ENCODE measurements around the gene APOBR.
"Not testable (repeated sequence)": the region's sequence is repeated elsewhere in the genome, so short reads cannot be mapped to it uniquely, and the experiment has no call there.

APOBR gene

GRCh38 chr16:28497861-28498599, 3.6 kb downstream of the APOBR start:
- DNase-seq (ENCODE audit: low read depth) = no peak

- no peak for DNase-seq (ENCODE audit: low read depth)
These were observed 4.4 kb downstream of the APOBR start for GRCh38 chr16:28498666-28499381.

DNA sequence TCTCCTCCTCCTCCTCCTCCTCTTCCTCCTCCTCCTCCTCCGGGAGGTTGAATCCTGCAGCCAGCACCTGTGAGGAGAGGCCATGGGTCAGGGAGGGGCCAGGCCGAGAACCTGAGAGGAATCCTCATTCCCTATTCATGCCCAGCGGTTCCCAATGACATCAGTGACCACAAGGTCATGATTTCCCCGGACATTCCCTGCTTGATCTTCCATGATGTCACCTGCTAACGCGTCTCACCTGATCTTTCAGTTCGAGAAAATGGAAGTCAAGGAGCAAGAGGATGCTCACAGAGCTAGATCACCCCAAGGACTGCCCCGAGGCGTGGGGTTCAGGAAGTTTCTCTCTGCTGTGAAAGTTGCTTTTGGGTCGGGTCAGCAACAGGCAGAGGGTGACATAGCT, 5.4 kb downstream of the APOBR start:
- DNase-seq (ENCODE audit: low read depth) = no peak

GRCh38 chr16:28500476-28501180, 6.2 kb downstream of the APOBR start:
- not testable (repeated sequence) for DNase-seq (ENCODE audit: low read depth)

GRCh38 chr16:28501258-28502232, 7.1 kb downstream of the APOBR start:
- DNase-seq (ENCODE audit: low read depth) = no peak

DNA sequence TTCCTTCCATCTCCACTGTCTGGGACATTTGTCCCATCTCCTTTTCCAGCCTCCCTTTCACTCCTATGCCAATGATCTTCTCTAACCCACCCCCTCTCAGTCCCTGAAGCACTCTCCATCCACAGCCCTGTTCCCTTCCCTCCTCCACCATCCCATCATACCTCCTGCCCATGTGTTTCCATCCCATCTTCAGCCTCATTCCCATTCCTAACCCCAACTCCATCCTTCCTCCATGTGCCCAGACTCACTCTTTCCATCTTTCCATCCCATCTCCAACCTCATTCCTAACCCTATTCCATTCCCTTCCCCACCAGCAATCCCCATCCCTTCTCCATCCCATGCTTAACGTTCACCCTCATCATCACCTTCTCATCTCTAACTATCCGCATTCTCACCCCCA, 7.8 kb downstream of the APOBR start:
- no peak for DNase-seq (ENCODE audit: low read depth)

DNA sequence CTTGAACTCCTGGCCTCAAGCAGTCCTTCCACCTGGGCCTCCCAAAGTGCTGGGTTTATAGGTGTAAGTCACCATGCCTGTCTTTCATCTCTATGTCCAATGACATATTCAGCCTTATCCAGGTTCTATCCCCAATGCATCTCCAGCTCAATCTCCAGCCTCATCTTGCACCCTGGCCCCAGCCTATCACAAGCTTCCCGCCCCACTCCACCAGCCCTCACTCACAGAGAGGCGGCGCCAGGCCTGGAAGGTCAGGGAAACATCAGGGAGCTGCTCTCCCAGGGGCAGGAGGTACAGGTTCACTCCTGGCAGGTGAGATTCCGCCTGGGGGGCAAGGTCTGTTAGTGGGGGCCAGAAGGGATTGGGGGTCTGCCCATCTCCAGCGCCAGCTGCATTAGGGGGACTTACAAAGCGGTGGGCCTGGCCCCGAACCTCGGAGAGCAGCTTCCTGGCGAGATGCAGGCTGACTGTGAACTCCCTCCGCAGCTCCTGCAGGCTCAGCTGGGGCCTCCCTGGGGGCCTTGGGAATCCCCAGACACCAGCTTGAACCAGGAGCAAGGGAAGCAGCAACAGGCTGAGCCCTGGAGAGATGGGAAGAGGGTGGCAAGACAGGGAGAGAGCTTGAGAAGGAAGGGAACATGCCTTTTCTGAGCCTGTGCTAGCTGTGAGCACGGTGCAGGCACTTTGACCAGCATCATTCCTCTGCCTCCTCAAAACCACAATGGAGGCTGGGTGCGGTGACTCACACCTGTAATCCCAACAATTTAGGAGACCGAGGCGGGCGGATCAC, 9.2 kb downstream of the APOBR start:
- DNase-seq (ENCODE audit: low read depth) = no peak

- no peak for DNase-seq (ENCODE audit: low read depth)
These were observed 10.4 kb downstream of the APOBR start for GRCh38 chr16:28504707-28505404.

- DNase-seq (ENCODE audit: low read depth) = no peak
These were observed 11.2 kb downstream of the APOBR start for GRCh38 chr16:28505489-28506137.

DNA sequence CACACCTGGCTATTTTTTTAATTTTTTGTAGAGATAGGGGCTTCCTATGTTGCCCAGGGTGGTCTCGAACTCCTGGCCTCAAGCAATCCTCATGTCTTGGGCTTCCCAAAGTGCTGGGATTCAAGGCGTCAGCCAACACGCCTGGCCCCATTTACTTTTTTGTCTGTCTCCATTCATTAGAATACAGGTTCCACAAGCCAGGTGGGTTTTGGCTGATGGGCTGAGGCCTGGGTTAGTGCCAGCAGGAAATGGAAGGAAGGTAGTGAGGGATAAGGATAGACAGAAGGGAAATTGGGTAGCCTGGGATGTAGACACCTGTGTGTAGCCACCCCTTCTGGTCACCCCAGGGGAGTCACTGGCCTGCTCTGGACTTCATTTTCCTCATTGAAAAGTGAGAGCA, 16.6 kb downstream of the APOBR start:
- DNase-seq (ENCODE audit: low read depth) = no peak

GRCh38 chr16:28511801-28512789, 17.7 kb downstream of the APOBR start:
- DNase-seq (ENCODE audit: low read depth) = no peak

DNA sequence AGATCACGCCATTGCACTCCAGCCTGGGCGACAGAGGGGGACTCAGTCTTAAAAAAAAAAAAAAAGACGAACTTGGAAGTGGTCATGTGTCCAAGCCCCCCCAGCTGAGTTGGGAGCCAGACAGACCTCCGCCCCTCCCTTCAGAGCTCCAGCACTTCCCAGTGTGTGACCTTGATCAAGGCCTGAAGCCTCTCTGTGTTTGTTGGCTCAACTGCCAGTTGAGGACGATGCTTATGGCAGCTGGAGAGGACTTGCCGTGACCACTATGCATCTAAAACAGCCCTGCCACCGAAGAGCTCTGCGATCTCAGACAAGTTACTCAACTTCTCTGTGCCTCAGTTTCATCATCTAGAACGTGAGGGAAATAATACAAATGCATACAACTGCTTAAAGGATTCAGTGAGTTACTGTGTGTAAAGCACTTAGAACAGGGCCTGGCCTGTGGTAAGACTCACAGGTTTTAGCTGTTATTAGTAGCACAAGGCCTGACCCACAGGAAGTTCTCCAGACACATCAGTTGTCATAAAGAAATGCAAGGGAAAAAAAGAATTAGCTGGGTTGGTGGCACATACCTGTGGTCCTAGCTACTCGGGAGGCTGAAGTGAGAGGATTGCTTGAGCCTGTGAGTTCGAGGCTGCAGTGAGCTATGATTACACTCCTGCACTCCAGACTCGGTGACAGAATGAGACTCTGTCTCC, 19.2 kb downstream of the APOBR start:
- DNase-seq (ENCODE audit: low read depth) = no peak

GRCh38 chr16:28514246-28514645, 19.8 kb downstream of the APOBR start:
- DNase-seq (ENCODE audit: low read depth) = no peak

DNA sequence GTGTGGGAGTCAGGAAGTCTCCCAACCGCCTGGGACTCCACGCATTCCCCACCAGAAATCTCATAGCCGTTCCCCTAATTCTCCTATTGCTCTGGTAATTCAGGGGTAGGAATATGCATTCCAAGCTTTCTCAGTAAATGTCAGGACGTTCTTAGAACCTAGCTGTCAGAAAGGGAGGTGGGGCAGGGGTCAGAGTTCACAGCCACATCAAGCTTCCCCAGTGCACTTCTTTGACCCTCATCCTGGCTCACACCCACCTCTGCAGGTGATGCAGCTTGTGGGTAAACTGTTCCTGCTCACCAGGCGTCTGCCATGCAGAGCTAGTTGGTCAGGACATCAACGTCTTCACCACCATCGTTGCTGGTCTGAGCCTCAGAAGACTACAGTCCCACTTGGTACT, 26.2 kb downstream of the APOBR start:
- no peak for DNase-seq (ENCODE audit: low read depth)

GRCh38 chr16:28521436-28521835, 27.0 kb downstream of the APOBR start:
- DNase-seq (ENCODE audit: low read depth) = no peak

- no peak for DNase-seq (ENCODE audit: low read depth)
These were observed 28.3 kb downstream of the APOBR start for GRCh38 chr16:28522792-28523191.

DNA sequence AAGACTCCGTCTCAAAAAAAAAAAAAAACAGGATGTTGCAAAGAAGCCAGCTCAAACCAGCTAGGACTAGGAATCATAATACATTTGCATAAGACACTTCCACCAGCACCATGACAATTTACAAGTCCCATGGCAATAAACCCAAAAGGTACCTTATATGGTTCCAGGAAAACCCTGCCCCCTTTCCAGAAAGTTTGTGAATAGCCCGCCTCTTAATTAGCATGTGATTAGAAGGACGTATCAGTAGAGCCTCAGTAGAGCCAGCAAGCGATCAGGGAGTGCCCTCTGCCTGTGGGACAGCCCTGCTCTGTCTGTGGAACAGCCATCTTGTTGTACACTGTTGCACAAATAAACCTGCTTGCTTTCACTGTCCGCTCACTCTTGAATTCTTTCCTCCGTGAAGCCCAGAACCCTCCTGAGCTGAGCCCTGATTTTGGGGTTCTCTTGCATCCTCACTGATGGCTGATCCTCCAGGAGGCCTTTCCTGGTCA, 30.3 kb downstream of the APOBR start:
- no peak for DNase-seq (ENCODE audit: low read depth)

Data from HS-5 (cell line).